GM19372 (cell line): ENCODE results near the gene DNAJC5G.

Experiments used
- ATAC-seq: cut with Tn5 transposase; IDR thresholded peaks from one replicate; pipeline ENCODE4 v1.9.1; 2021; ENCODE audit warnings: mild to moderate bottlenecking, low read depth, moderate library complexity; ENCODE audit not compliant: unreplicated experiment

The DNAJC5G gene

DNA sequence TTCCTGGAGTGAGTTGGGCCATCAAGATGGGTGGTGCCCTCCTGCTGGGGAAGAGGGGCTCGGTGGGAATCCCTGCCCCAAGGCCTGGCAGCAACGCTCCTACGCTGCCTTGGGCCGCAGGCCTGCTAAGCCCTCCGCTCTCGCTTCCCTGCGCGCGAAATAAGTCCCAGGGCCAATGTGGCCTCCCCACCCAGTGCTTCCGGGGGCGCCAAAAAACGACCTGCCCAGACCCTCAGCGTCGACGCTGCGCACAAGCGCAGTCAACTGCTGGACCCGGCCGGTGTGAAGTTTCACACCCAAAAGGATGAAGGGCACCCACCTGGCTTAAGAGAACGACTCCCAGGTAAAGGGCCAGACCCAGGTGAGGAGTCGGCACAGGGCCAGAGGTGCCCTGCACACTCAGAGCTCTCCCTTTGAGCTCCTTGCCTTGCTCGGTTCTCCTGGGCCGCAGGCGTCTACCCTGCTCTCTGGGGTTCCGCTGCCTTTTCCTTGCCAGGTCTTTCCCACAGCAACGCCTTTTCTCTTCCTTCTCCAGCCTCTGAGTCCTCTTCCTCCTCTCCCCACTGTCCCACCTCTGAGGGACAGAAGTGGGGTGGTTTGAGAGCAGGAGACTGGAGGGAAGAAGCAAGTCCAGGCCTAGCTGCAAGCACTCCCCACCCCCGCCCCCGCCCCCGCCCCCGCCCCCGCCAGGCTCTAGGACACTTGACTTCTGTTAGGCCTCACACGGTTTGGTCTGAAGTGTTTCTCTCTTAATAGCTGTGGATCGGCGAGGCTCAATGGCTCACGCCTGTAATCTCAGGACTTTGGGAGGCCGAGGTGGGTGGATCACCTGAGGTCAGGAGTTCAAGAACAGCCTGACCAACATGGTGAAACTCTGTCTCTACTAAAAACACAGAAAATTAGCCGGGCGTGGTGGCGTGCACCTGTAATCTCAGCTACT, at the start of gene DNAJC5G:
TSS of gene DNAJC5G (plus strand) at position 223 of the 940 bp plus-strand sequence. CDS start 1,296 bp downstream, outside the sequence.
- no peak for ATAC-seq

GRCh38 chr2:27225526-27225925, 49.7 kb upstream of the DNAJC5G start:
- ATAC-seq: no peak

DNA sequence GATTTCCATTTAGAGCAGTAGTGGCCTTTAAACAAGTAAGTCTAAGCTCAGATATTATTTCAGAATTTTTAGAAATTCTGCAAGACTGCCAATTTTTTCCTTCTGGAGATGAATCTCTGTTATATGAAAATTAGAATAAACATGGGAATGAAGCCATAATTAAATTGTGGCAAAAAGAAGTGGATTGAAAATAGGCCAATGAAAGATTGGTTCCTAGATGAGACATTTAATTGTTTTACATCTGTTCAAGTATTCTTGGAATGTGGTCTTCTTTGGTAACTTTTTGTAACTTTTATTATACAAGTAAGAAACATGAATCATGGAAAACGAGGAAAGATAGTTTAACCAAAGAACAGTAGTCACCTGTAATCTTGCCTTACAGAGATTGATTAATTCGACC, 47.7 kb upstream of the DNAJC5G start:
- no peak for ATAC-seq

- ATAC-seq: no peak
Measured at GRCh38 chr2:27231921-27232320, 43.3 kb upstream of the DNAJC5G start.

DNA sequence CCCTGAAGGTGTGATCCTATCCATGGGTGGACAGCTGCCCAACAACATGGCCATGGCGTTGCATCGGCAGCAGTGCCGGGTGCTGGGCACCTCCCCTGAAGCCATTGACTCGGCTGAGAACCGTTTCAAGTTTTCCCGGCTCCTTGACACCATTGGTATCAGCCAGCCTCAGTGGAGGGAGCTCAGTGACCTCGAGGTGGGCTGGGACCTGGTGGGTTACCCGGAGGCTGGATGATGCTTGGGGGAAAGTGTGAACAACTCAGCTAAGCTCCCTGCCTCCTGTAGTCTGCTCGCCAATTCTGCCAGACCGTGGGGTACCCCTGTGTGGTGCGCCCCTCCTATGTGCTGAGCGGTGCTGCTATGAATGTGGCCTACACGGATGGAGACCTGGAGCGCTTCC, 41.9 kb upstream of the DNAJC5G start:
- no peak for ATAC-seq

DNA sequence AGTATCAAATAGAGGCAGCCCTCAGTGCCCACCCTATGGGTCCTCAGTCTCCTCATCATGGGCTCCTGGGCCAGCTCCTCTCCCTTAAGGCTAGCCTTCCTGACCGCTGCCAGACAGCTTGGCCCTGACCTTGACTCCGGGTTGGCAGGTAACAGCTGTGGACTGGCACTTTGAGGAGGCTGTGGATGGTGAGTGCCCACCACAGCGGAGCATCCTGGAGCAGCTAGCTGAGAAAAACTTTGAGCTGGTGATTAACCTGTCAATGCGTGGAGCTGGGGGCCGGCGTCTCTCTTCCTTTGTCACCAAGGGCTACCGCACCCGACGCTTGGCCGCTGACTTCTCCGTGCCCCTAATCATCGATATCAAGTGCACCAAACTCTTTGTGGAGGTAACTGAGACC, 39.1 kb upstream of the DNAJC5G start:
- ATAC-seq: no peak

GRCh38 chr2:27236626-27237025, 38.6 kb upstream of the DNAJC5G start:
- ATAC-seq: no peak

GRCh38 chr2:27237341-27237945, 37.8 kb upstream of the DNAJC5G start:
- ATAC-seq: no peak

- ATAC-seq: no peak
Measured at GRCh38 chr2:27238976-27239375, 36.3 kb upstream of the DNAJC5G start.

GRCh38 chr2:27240406-27240805, 34.8 kb upstream of the DNAJC5G start:
- ATAC-seq: no peak

DNA sequence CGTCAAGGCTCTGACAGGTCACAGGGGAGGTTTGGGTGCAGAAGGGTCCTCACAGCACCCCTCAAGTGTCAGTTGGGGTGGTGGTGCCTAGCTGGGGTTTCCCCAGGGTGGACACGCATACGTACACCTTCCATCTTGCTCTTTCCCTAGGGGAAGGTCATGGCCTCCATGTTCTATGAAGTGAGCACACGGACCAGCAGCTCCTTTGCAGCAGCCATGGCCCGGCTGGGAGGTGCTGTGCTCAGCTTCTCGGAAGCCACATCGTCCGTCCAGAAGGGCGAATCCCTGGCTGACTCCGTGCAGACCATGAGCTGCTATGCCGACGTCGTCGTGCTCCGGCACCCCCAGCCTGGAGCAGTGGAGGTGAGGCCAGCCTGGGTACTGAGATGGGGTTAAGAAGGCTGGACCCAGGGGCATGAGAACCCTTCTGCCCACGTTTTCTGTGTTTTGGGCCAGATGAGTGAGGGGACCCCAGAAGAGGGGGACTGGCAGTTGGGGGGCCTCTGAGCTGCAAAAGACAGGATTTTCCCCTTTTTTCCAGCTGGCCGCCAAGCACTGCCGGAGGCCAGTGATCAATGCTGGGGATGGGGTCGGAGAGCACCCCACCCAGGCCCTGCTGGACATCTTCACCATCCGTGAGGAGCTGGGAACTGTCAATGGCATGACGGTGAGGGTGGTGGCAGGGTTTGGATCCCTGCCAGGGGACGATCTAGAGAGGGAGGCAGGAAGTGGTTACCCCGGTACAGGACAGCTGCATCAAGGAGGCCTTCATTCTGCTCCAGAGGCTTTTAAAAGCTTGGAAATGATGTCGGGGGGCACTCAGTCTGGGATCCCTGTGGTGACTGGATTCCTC, 33.2 kb upstream of the DNAJC5G start:
- no peak for ATAC-seq

DNA sequence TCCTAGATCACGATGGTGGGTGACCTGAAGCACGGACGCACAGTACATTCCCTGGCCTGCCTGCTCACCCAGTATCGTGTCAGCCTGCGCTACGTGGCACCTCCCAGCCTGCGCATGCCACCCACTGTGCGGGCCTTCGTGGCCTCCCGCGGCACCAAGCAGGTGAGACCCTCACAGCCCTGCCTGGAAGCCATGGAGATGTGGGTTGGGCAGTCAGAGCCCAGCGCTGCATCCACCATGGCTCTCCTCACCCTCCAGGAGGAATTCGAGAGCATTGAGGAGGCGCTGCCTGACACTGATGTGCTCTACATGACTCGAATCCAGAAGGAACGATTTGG, 32.6 kb upstream of the DNAJC5G start:
- no peak for ATAC-seq

- ATAC-seq: no peak
Measured at GRCh38 chr2:27243391-27244130, 31.7 kb upstream of the DNAJC5G start.

DNA sequence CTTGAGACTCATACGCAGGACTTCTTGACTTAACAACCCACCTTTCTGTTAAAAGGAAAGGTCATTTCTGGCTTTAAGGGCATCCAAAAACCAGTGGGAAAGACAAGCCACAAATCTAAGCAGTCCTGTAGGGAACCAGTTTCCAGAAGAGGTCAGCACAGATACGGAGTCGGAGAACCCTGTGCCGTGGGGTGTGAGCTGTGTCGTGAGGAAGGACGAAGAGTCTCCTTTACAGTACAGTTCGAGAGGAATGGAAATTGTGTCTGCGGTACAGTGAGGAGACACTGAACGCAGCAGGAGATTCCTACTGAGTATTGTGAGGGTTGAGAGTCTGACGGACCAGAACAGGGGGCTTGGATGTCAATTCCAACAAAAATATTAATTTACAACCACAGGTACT, 30.1 kb upstream of the DNAJC5G start:
- no peak for ATAC-seq

GRCh38 chr2:27245626-27246025, 29.6 kb upstream of the DNAJC5G start:
- no peak for ATAC-seq

- ATAC-seq: no peak
Measured at GRCh38 chr2:27247893-27248292, 27.3 kb upstream of the DNAJC5G start.

GRCh38 chr2:27249159-27249890, 25.9 kb upstream of the DNAJC5G start:
- ATAC-seq: no peak

DNA sequence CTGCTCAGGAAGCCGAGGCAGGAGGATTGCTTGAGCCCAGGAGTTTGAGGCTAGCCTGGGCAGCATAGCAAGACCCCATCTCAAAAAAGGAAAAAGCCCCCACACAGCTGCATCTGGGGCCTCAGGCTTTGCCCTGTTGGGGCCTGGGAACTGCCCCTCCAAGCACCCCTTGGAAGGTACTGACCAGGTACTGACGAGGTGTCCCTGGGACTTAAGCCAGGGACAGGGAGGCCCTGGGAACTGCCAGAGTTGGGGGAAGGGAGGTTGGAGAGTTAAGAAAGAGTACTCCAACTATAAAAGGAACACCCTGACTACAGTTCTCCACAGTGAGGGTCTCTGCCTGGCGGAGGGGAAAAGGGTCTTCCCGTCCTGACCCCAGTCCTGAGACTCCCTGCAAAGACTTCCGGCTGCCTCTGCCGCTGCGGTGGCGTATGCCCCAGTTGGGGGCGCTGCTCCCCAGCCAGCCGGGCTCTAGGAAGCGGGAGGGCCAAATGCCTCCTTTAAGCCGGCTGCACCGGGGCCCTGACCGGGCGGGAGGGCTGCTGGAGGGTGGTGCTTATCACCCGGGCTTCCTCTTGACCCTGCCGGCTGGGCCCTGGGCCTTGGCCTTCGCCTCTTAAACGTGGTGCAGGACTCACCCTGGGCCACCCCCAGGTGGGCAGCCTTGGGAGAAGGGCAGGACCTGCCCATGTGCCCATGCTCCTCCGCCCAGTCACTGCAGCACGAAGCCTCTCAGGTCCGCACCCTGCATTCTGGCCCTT, 25.2 kb upstream of the DNAJC5G start:
- ATAC-seq: no peak
